MM.1S (cell line): Measurements from ENCODE around the gene MTX1.

Experiments used
- EZH2 ChIP-seq: fragments of 300-600 bp; sonication (generic); optimal IDR thresholded peaks from 2 replicates; pipeline ENCODE3; 2017; ENCODE audit warnings: low read depth, mild to moderate bottlenecking, antibody characterized with exemption, low read length, mixed read lengths
- EZH2phosphoT487 ChIP-seq: fragments of 300-600 bp; sonication (generic); IDR thresholded peaks from 2 replicates; pipeline ENCODE4 v1.6.1; 2018; ENCODE audit warnings: antibody characterized with exemption, low read length
- TF ChIP-seq, protein P1 (sequence below): fragments of 300-600 bp; sonication (generic); IDR thresholded peaks from 2 replicates; pipeline ENCODE4 v1.5.1; 2016; ENCODE audit warnings: antibody characterized with exemption, low read length, mixed read lengths

DNA sequence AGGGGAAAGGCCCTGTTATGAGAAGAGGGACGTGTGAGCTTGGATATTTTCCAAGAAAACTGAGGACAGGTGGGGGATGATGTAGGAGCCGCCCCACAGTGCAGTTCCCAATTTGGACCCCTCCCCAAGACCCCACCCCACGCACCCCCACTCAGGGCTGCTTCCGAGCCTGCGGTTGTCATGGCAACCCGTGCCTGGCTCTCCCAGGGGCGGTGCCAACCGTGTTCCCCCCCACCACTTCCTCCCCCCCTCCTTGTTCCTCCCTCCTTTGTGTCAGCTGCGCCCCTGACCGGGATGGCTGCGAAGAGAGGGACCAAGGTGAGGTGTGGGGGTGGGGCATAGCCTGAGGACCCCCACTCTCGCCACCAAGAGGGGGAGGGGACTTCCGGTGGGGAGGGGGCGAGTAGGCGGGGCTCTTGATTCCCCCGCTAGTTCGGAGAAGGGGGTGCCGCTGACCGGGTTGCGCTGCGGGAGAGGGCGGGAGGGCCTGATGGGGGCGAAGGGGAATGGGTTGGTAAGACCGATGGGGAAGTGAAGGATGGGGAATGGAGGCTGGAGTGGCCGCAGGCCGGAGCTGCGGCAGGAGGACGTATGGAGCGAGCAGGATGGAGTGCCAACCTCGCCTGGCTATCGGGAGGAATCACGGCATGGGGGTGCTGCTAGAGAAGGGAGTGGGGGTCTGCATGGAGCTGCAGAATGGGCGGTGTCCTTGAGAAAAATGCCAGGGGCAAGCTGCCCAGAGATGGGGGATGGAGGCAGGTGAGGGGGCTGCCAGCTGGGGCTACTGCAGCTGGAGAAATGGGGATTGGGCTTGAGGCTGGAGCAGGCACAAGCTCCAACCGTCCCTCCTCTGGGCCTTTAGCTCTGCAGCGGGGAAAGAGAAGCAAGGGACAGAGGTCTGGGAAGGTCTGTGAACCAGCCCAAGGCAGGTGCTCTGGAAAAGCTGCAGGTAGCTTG, 33.9 kb upstream of the MTX1 start:
- TF ChIP-seq, protein P1, sequence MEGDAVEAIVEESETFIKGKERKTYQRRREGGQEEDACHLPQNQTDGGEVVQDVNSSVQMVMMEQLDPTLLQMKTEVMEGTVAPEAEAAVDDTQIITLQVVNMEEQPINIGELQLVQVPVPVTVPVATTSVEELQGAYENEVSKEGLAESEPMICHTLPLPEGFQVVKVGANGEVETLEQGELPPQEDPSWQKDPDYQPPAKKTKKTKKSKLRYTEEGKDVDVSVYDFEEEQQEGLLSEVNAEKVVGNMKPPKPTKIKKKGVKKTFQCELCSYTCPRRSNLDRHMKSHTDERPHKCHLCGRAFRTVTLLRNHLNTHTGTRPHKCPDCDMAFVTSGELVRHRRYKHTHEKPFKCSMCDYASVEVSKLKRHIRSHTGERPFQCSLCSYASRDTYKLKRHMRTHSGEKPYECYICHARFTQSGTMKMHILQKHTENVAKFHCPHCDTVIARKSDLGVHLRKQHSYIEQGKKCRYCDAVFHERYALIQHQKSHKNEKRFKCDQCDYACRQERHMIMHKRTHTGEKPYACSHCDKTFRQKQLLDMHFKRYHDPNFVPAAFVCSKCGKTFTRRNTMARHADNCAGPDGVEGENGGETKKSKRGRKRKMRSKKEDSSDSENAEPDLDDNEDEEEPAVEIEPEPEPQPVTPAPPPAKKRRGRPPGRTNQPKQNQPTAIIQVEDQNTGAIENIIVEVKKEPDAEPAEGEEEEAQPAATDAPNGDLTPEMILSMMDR = no peak
- TF ChIP-seq EZH2 (no peak), EZH2phosphoT487 (no peak)
